Stimulated activated CD8-positive, alpha-beta memory T cell treated with anti-CD3 and anti-CD28 coated beads, Interleukin-2, amount 100 ng/mL, for 1 hour (primary cell): ENCODE data around the gene SHOX.
"Not testable (repeated sequence)": the region's sequence is repeated elsewhere in the genome, so short reads cannot be mapped to it uniquely, and the experiment has no call there.

Source experiments
- DNase-seq, 2 donors: peaks; one replicate each; pipeline ENCODE4 v3.0.0-alpha.2; 2020; ENCODE audit warnings: low read depth in 2 of 2

Gene SHOX

DNA sequence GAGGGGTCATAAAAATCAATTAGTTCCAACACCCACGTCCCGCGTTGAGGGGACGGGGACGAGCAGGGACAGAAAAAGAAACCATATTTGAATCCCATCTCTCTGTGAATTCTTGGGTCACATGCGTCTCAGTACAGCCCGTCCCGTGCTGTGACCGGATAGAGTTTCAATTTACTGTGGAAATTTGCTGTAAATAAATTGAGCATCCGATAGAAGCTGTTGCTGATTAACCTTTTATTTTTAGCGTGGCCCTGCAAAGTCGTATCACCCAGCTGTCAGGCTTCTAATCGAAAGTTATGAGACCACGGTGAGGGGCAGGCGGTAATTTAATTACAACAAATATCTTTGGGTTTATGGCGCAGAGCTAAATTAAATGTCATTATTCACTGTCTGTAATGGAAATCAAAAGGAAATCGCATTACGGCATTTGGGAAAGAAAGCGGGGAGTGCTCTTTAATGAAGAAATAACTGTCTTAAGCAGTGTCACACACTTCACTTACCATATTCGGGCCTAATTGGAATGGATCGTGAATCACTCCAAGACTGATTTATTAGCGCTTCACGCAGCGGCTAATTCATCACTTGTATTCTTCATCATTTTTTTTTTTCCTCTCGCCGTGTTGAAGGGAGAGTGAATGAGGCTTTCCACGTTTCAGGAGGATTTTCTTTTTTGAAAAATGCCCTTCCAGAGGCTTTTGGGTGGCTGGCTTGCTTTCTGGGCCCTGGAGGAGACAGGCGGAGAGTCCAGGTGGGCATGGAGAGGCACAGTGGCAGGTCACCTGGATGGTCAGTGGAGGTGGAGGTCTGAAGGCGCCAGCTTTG lies 7.3 kb downstream of the SHOX start:
- no peak for DNase-seq

DNA sequence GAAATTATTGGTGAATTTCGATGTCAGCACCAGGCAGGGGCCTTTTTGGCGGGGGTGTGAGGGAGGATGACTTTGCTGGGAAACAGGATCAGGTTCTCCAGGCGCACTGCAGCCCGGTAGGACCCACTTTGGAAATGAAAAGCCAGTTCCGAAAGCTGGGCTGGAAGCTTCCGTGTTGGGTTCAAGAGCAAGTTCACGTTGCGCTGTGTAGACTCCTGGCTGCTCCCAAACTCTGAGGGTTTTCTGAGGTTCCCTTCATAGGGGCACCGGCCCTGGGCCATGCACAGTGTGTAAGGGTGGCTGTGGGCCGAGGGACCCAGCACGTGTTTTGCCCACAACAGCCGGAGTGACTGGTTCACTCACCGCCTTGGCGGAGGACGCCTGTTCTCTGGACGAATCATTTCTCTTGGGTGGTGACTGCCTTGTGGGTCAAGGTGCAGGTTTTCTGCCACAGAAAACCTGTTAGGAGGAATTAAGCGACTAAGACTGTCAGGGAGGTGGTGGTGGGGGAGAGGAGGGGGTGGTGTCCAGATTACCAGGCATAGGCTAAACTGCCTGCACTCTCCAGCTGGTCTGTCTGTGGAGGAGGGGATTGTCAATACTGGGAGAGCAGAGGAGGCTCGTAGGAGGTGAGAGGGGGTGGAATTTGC lies 8.0 kb downstream of the SHOX start:
- no peak for DNase-seq

DNA sequence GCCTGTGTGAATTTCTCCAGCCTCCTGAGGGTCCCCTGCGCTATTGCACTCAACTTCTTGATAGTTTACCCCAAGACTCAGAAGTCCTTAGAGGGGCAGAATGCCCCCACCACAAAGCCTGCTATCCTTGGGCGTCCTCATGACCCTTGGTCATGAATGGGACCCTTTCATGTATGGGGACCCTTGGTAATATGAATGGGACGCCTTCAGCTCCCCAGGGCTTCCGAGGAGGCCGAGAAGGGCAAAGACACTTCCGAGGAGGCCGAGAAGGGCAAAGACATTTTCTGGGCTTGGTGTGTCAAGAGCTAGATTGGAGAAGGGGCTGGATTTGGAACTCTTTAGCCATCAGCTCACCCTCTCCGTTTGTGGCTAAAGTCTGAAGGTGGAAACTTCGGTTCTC lies 8.6 kb downstream of the SHOX start:
- DNase-seq: no peak

DNA sequence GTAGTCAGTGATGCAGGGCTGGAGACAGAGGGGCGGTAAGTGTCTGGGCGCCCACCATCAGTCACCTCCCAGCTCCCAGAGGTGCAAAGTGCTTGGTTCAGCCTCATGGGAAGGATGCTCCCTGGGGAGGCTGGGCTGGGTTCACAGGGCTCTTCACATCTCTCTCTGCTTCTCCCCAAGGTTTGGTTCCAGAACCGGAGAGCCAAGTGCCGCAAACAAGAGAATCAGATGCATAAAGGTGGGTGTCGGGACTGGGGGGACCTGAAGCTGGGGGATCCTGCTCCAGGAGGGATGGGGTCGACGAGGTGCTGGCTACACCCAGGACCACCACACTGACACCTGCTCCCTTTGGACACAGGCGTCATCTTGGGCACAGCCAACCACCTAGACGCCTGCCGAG lies 10.1 kb downstream of the SHOX start:
- DNase-seq: no peak

DNA sequence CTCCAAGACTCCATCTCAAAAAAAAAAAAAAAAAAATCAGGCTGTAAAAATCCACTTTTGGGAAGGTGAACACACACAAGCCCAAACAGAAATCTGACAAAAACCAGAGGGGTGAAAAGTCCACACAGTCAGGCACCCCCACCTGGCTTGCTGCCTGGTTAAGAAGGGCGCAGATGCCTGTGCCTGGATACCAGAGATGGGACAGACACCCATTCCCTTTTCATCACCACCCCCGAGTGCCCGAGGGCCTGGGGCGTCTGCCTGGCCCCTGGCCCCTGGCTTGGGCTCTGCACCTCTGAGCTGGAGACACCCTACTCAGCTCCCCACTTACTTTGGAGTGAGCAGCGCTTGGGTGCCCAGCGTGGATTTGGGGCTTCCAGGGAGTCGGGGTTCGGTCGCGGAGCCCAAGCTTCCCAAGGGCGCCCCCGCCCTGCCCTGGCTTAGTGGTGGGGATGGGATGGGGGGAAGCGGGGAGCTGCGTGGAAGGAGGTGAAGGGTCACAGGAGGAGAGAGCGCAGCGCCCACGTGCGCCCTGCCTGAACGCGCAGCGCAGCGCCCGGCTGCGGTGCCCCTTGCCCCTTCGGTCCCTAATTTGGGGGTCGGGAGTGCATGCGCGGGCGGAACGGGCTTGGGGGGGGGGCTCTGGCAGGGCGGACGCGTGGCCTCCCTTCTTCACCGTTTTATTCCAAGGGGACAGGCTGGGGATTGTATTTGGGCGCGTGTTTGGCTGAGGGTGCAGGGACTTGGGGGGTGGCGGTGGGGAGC lies 11.3 kb downstream of the SHOX start:
- no peak for DNase-seq

DNA sequence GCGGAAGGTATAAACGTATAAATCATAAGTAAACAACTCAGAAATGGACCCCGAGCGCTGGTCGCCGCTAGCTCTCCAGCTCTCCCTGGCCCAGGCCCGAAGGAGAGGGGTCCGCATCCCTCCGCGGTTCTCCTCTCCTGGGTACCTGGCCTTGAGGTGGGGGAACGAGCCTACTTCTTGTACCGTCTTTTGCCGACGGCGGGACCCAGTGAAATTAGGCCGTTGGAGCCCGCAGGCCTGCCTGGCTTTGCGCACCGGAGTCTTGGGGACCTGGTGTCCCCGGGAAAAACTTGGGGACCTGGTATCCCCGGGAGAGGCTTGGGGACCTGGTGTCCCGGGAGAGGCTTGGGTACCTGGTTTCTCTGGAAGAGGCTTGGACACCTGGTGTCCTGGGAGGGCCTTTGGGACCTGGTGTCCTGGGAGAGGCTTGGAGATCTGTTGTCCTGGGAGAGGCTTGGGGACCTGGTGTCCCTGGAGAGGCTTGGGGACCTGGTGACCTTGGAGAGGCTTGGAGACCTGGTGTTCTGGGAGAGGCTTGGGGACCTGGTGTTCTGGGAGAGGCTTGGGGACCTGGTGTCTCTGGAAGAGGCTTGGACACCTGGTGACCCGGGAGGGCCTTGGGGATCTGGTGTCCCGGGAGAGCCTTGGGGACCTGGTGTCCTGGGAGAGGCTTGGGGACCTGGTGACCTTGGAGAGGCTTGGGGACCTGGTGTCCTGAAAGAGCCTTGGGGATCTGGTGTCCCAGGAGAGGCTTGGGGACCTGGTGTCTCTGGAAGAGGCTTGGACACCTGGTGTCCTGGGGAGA lies 12.0 kb downstream of the SHOX start:
- DNase-seq: no peak

DNA sequence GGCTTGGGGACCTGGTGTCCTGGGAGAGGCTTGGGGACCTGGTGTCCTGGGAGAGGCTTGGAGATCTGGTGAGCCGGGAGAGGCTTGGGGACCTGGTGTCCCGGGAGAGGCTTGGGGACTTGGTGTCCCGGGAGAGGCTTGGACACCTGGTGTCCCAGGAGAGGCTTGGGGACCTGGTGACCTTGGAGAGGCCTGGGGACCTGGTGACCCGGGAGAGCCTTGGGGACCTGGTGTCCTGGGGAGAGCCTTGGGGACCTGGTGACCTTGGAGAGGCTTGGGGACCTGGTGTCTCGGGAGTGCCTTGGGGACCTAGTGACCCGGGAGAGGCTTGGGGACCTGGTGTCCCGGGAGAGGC lies 12.6 kb downstream of the SHOX start:
- DNase-seq: no peak

DNA sequence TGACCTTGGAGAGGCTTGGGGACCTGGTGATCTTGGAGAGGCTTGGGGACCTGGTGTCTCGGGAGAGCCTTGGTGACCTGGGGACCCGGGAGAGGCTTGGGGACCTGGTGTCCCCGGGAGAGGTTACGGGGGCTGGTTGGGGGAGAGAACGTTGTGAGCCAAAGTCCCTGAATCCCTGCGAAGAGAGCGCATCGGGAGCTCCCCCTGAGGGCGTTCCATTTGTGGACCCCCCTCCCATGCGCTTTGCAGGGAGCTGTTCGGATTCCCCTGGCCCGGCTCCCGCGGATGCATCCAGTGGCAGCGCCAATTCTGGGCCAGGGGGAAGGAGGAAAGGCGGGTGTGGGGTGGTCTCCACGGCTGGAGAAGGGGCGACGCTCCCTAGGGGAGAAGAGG lies 13.3 kb downstream of the SHOX start:
- DNase-seq: no peak

DNA sequence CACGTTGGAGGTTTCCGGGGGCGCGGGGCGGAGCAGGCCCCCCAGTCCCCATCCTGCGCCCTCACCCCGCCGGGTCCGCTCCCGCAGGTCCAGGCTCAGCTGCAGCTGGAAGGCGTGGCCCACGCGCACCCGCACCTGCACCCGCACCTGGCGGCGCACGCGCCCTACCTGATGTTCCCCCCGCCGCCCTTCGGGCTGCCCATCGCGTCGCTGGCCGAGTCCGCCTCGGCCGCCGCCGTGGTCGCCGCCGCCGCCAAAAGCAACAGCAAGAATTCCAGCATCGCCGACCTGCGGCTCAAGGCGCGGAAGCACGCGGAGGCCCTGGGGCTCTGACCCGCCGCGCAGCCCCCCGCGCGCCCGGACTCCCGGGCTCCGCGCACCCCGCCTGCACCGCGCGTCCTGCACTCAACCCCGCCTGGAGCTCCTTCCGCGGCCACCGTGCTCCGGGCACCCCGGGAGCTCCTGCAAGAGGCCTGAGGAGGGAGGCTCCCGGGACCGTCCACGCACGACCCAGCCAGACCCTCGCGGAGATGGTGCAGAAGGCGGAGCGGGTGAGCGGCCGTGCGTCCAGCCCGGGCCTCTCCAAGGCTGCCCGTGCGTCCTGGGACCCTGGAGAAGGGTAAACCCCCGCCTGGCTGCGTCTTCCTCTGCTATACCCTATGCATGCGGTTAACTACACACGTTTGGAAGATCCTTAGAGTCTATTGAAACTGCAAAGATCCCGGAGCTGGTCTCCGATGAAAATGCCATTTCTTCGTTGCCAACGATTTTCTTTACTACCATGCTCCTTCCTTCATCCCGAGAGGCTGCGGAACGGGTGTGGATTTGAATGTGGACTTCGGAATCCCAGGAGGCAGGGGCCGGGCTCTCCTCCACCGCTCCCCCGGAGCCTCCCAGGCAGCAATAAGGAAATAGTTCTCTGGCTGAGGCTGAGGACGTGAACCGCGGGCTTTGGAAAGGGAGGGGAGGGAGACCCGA lies 14.0 kb downstream of the SHOX start:
- DNase-seq: no peak

DNA sequence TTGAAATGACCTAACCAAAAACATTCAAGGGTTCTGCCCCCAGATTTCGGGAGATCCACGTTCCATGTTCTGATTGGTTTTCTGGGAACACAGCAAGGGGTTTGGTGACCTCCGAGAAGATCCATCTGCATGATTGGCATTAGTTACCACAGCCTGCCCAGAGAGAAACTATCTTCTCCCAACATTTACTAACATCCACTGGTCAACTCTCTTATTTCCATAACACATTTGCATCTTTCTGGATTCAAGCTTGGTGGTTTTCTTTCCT lies 15.6 kb downstream of the SHOX start:
- no peak for DNase-seq

DNA sequence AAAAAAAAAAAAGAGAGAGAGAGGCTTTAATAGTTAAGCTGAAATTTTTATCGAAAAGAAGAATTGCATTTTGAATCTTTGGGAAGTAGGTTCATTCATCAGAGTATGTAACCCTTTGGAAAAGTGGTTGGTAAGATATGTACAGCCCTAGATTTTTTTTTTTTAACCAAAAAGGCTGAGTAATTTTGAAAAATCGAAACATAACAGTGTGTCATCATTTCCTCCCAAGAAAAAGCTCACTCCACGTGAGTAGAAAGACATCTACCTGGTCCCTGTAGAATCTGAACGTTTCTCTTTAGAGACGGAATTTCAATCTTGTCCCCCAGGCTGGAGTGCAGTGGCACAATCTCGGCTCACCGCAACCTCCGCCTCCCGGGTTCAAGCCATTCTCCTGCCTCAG lies 16.2 kb downstream of the SHOX start:
- DNase-seq: no peak

DNA sequence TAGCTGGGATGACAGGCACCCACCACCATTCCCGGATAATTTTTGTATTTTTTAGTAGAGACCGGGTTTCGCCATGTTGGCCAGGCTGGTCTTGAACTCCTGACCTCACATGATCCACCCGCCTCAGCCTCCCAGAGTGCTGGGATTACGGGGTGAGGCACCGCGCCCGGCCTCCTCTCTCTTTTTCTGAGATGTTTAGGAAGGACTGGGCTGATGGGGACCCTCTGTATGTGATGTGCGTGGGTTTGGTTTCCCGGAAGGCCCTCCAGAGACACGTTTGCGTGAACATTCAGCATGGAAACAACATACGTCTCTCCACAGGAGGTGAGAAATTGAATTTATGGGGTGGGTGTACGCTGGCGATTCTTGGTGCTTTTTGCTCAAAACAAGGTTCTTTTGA lies 18.6 kb downstream of the SHOX start:
- DNase-seq: no peak

DNA sequence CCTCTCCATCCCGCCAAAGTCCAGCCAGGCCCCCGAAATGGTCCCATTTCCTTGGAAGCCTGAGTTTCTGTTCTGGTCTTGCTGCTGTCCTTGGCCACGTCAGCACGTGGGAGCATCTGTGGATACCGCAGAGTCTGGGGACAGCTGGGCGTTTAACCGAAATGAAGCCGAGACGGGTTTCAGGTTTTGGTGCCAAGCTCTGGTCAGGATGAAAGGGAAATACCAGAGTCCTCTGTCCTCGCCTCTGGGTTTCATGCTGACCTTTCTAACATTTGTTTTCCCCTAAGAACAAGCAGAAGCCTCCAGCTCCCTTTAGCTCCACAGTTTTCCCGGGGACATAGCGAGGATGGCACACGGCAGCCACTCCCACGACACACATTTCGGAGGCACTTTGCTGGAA lies 19.7 kb downstream of the SHOX start:
- no peak for DNase-seq

DNA sequence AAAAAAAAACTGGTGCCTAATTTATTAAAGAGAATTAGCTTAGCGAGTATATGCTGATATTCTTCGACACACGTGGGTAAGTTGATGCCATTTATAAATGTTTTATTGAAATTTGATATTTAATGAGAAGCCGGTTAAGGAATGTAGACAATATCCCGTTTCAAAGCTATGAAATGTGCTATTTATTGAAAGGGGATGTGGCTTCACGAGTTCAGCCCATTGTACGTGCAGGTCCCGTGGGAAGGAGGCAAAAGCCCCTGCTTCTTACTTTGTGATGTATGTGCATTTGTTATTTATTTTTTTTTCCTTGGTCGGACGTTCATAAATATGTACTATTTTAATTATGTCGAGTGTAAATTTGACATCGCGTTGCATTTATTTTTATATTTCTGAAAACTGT lies 20.2 kb downstream of the SHOX start:
- DNase-seq: no peak

DNA sequence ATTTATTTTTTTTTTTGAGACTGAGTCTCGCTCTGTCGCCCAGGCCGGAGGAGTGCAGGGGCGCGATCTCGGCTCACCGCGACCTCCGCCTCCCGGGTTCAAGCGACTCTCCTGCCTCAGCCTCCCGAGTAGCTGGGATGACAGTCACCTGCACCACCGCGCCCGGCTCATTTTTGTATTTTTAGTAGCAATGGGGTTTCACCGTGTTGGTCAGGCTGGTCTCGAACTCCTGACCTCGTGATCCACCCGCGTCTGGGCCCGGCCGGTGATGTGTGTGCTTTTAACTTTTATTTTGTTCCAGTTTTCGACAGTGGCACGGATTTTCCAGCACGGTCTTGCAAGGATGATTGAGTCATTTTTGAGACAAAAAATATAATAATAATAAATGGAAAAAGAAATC lies 21.3 kb downstream of the SHOX start:
- not testable (repeated sequence) for DNase-seq

DNA sequence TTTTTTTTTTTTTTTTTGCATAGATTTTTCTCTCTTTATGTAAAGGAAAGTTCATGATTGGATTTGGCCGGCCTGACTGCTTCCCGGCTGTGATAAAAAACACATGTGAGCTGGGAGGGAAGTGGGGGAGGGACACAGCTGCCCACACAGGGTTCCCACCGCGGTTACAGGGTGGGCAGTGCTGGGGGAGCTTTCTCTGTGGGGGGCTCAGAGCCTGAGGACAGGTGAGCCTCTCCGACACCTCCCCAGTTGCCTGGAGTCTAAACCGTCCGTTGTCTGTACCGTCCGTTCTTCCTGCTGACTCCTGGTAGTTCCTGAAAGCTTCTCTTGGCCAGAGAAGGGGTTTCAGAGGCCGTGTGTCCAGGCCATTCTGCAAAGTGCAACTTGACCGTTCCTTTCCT lies 21.8 kb downstream of the SHOX start:
- DNase-seq: no peak

DNA sequence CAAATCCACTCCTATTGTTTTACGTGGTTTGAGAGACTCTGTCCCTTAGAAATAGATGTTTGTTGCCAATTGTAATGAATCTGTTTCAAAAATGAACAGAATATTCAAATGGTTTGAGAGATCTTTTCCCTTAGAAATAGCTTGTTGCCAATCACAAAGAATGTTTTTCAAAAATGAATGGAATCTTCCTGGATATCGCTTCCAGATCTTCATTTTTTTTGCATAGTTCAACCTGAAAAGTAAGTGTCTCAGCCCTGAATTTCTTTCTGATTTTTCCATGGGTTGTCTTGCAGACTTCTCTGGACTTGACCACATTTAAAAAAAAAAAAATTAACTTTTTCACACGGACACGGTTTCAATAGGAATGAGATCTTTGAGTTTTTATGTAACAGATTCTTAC lies 22.7 kb downstream of the SHOX start:
- no peak for DNase-seq

DNA sequence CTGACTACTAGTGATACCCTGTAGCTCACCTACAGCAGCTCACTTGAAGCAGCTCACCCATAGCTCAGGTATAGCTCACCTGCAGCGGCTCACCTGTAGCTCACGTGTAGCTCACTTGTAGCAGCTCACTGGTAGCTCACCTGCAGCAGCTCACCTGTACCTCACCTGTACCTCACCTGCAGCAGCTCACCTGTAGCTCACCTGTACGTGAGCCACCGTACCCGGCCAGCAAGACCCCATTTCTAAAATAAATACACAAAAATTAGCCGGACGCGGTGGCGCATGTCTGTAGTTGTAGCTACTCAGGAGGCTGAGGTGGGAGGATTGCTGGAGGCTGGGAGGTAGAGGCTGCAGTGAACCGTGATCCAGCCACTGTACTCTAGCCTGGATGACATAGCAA lies 30.6 kb downstream of the SHOX start:
- DNase-seq: no peak

DNA sequence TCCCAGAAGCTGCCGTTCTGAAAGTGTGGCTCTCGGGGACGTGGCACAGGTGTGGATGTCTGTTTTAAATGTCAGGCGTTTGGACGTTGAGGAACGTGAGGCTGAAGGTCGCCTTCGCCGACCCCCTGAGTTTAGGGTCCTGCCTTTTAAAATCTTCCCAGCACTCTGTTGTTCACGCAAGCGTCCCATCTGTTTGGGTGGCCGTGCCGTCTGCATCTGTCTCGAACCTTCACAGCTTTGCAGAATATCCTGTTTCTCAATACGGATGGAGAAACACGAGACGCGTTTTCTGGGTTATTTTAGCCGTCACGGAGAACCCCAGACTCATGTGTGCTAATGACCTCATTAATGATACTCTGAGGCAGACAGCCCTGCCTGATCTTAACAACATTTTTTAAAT lies 31.5 kb downstream of the SHOX start:
- DNase-seq: no peak

DNA sequence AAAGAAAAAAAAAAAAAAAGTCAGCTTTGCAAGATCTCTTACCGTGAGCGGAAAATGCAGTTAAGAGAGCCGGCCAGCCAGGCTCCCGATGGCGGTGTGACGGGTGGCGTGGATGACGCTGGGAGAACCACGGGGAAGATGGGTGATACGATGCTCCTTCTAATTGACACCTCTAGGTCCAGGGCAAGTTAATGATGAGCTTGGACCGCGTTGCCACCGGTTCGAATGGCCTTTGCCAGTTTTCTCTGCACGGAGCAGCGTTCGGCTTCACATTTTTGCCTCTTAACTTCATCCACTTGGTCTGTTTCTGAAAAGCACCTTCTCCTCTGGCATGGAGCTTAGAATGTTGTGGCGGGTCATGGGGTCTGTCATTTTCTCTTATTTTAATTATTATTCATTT lies 33.2 kb downstream of the SHOX start:
- DNase-seq: no peak
